IMR-90 (cell line): ENCODE results near the gene OSBPL1A. TPM values are rescaled to one million over a fixed set of nuclear protein-coding genes. Genes with fewer than 3 reads are reported as not detected.

Source experiments
- ATAC-seq: fragments of 200-7000 bp; cut with Tn5 transposase; 2 replicates; pipeline ENCODE4 v1.9.1; 2020; ENCODE audit warnings: low read depth, mild to moderate bottlenecking, moderate library complexity
- BruUV-seq: library from RNA; stranded (reverse); fragments of 400-500 nt; replicated peaks from 2 replicates; lab custom pipeline; 2021; lab: Mats Ljungman, UMichigan
- CTCF ChIA-PET: fragments of 300-600 bp; formaldehyde crosslinking; extraction: SDS; loops from one replicate; lab custom pipeline; 2021; ENCODE audit warnings: antibody characterized with exemption; lab: Yijun Ruan, JAX
- POLR2A ChIA-PET: fragments of 300-600 bp; sonication (Branson Sonifier 250); formaldehyde crosslinking; loops from one replicate; lab custom pipeline; 2022; ENCODE audit warnings: antibody characterized with exemption; ENCODE audit not compliant: unreplicated experiment; lab: Charles Lee
- DNase-seq: peaks from one replicate; pipeline ENCODE4 v3.0.0; 2013
- H2AFZ ChIP-seq: replicated peaks from 2 replicates; pipeline ENCODE3; 2013; ENCODE audit warnings: low read length, mild to moderate bottlenecking; ENCODE audit not compliant: poor library complexity
- H2AK5ac ChIP-seq: 2 replicates; pipeline ENCODE4 v1.6.1; 2013; ENCODE audit warnings: low read depth, low read length, inconsistent platforms
- H2AK9ac ChIP-seq: replicated peaks from 2 replicates; pipeline ENCODE3; 2013; ENCODE audit warnings: mild to moderate bottlenecking, low read depth, low read length, moderate library complexity; ENCODE audit not compliant: poor library complexity
- H2BK120ac ChIP-seq: 2 replicates; pipeline ENCODE4 v1.6.1; 2013; ENCODE audit warnings: low read depth, low read length, inconsistent platforms
- H2BK15ac ChIP-seq: 3 replicates; pipeline ENCODE4 v1.6.1; 2013; ENCODE audit warnings: low read depth, low read length, inconsistent platforms
- H2BK20ac ChIP-seq: 2 replicates; pipeline ENCODE4 v1.6.1; 2013; ENCODE audit warnings: low read depth, mild to moderate bottlenecking, inconsistent platforms, low read length, moderate library complexity
- H2BK5ac ChIP-seq: 2 replicates; pipeline ENCODE4 v1.6.1; 2013; ENCODE audit warnings: mild to moderate bottlenecking, low read depth, low read length, inconsistent platforms; ENCODE audit not compliant: poor library complexity, severe bottlenecking
- H3K14ac ChIP-seq: replicated peaks from 2 replicates; pipeline ENCODE4 v1.6.1; 2013; ENCODE audit warnings: low read depth, low read length, inconsistent platforms
- H3K18ac ChIP-seq: 2 replicates; pipeline ENCODE4 v1.6.1; 2013; ENCODE audit warnings: low read depth, low read length, control low read depth
- H3K23ac ChIP-seq: 2 replicates; pipeline ENCODE4 v1.6.1; 2013; ENCODE audit warnings: low read depth, low read length, inconsistent platforms
- H3K27ac ChIP-seq: 2 replicates; pipeline ENCODE4 v1.5.1; 2013; ENCODE audit warnings: mild to moderate bottlenecking, control low read depth, low read length; ENCODE audit not compliant: insufficient read depth
- H3K27me3 ChIP-seq: 2 replicates; pipeline ENCODE4 v1.6.1; 2013; ENCODE audit warnings: low read length; ENCODE audit not compliant: control insufficient read depth, insufficient read depth
- H3K36me3 ChIP-seq: 2 replicates; pipeline ENCODE4 v1.6.1; 2013; ENCODE audit warnings: low read length, mixed read lengths; ENCODE audit not compliant: control insufficient read depth, insufficient read depth
- H3K4ac ChIP-seq: 2 replicates; pipeline ENCODE4 v1.6.1; 2013; ENCODE audit warnings: low read depth, low read length, inconsistent platforms
- H3K4me1 ChIP-seq: 2 replicates; pipeline ENCODE4 v1.6.1; 2013; ENCODE audit warnings: low read length, mixed read lengths; ENCODE audit not compliant: control insufficient read depth, insufficient read depth
- H3K4me2 ChIP-seq: 2 replicates; pipeline ENCODE4 v1.6.1; 2013; ENCODE audit warnings: low read depth, mild to moderate bottlenecking, control low read depth, low read length, moderate library complexity
- H3K4me3 ChIP-seq: 2 replicates; pipeline ENCODE4 v1.5.1; 2013; ENCODE audit warnings: low read depth, mild to moderate bottlenecking, control low read depth, low read length, moderate library complexity; ENCODE audit not compliant: insufficient read depth
- H3K56ac ChIP-seq: 2 replicates; pipeline ENCODE4 v1.6.1; 2013; ENCODE audit warnings: low read length, inconsistent platforms; ENCODE audit not compliant: insufficient read depth; ENCODE audit errors: extremely low read depth
- H3K79me1 ChIP-seq, 2 experiments: 2 replicates each; pipeline ENCODE4 v1.6.1; 2013; ENCODE audit warnings: low read length in 2 of 2, inconsistent platforms in 1 of 2, low read depth in 1 of 2
- H3K9ac ChIP-seq: 2 replicates; pipeline ENCODE4 v1.6.1; 2013; ENCODE audit warnings: low read depth, low read length, control low read depth
- H3K9me1 ChIP-seq: 2 replicates; pipeline ENCODE4 v1.6.1; 2013; ENCODE audit warnings: low read length, inconsistent platforms; ENCODE audit not compliant: insufficient read depth
- H3K9me3 ChIP-seq: 2 replicates; pipeline ENCODE4 v1.6.1; 2013; ENCODE audit warnings: low read length; ENCODE audit not compliant: control insufficient read depth, insufficient read depth
- H4K20me1 ChIP-seq: 2 replicates; pipeline ENCODE4 v1.6.1; 2013; ENCODE audit warnings: low read length, inconsistent platforms; ENCODE audit not compliant: insufficient read depth
- H4K5ac ChIP-seq: 2 replicates; pipeline ENCODE4 v1.6.1; 2013; ENCODE audit warnings: mild to moderate bottlenecking, low read depth, low read length, control low read depth
- H4K8ac ChIP-seq, 2 experiments: 2 replicates each; pipeline ENCODE4 v1.6.1; 2013; ENCODE audit warnings: low read depth in 2 of 2, low read length in 2 of 2, control low read depth in 1 of 2, inconsistent platforms in 1 of 2
- H4K91ac ChIP-seq: 2 replicates; pipeline ENCODE4 v1.6.1; 2013; ENCODE audit warnings: low read depth, low read length, inconsistent platforms; ENCODE audit not compliant: insufficient read depth
- BHLHE40 ChIP-seq: fragments of 150-350 bp; IDR thresholded peaks from 2 replicates; pipeline ENCODE4 v1.6.1; 2016; ENCODE audit warnings: mild to moderate bottlenecking, low read depth, low read length
- CEBPB ChIP-seq: IDR thresholded peaks from 2 replicates; pipeline ENCODE4 v1.6.1; 2012; ENCODE audit warnings: low read depth, low read length, improper control_type of control experiment
- MAZ ChIP-seq: IDR thresholded peaks from 2 replicates; pipeline ENCODE4 v1.6.1; 2012; ENCODE audit warnings: low read depth, mild to moderate bottlenecking, low read length, improper control_type of control experiment, moderate library complexity, borderline replicate concordance
- MXI1 ChIP-seq: IDR thresholded peaks from 2 replicates; pipeline ENCODE4 v1.6.1; 2012; ENCODE audit warnings: low read depth, mild to moderate bottlenecking, low read length, moderate library complexity, borderline replicate concordance
- RFX5 ChIP-seq: IDR thresholded peaks from 2 replicates; pipeline ENCODE4 v1.8.0; 2012; ENCODE audit warnings: low read depth, mild to moderate bottlenecking, low read length, moderate library complexity
- SMC3 ChIP-seq: fragments of 150-350 bp; IDR thresholded peaks from 2 replicates; pipeline ENCODE4 v1.6.1; 2016; ENCODE audit warnings: low read depth, mild to moderate bottlenecking, antibody characterized with exemption, low read length, moderate library complexity
- WGBS, 2 experiments: methylation state at CpG; one replicate each; pipeline versions ENCODE4 v1.1.5 to v1.1.7; 2013; ENCODE audit warnings: missing lambda C conversion rate in 2 of 2; ENCODE audit not compliant: insufficient read length in 1 of 2; ENCODE audit errors: extremely low coverage in 2 of 2; 5-methylcytosine and 5-hydroxymethylcytosine counted together
- dilution Hi-C: fragments of 300-500 bp; cut with HindIII; formaldehyde crosslinking; loops from one replicate; pipeline ENCODE4 v1.14.3; 2018; ENCODE audit warnings: low sequenced_read_pairs; ENCODE audit not compliant: unreplicated experiment
- in situ Hi-C: fragments of 300-500 bp; cut with MboI; formaldehyde crosslinking; loops from 3 replicates; pipeline ENCODE4 v1.14.3; 2019; ENCODE audit warnings: low sequenced_read_pairs, inconsistent platforms, mixed read lengths
- intact Hi-C: fragments of 100-400 bp; cut with micrococcal nuclease; formaldehyde crosslinking; loops from 2 replicates; pipeline ENCODE4 v1.10.0; 2022
- polyA plus RNA-seq, 3 experiments: library from polyadenylated mRNA; depleted of rRNA; stranded (reverse); fragments of >200 nt; gene quantifications; 2 replicates each; pipeline ENCODE4 v1.2.3, GENCODE V29; 2012; ENCODE audit warnings: low replicate concordance in 1 of 3
- total RNA-seq: library from RNA; depleted of rRNA; stranded (reverse); fragments of >200 nt; gene quantifications from 2 replicates; pipeline ENCODE4 v1.2.3, GENCODE V29; 2012
- TF ChIP-seq, protein P1 (sequence below): fragments of 150-350 bp; IDR thresholded peaks from 2 replicates; pipeline ENCODE4 v1.6.1; 2017; ENCODE audit warnings: mild to moderate bottlenecking, antibody characterized with exemption, low read length, low read depth

OSBPL1A gene
- total and polyA plus RNA-seq, 2 of the 4 experiments (the other 2 are of a cell fraction), result 29.4 to 70.4 TPM

DNA sequence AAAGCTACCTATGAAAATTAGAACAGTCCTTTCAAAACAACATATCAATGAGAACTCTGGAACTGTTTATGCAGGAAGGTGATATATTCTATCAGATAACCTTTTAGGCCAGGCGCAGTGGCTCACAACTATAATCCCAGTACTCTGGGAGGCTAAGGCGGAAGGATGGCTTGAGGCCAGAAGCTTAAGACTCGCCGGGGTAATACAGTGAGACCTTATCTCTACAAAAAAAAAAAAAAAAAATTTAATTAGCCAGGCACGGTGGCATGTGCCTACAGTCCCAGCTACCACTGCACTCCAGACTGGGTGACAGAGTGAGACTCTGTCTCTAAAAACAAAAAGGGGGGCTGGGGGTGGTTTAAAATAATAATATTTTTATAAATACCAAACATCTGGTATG, 77.9 kb downstream of the OSBPL1A start:
- DNase-seq (no peak), ATAC-seq (no peak)
- Histone ChIP-seq H3K14ac (no peak overlapping the region), H3K4ac (no peak overlapping the region), H2BK20ac (no peak overlapping the region), H3K79me1 (no peaks in the 10 kb centered on the region), H3K27ac (no peak overlapping the region), H3K9ac (no peak overlapping the region), H3K23ac (no peak overlapping the region), H2BK5ac (no peak overlapping the region), H2AFZ (no peak overlapping the region), H3K4me2 (no peak overlapping the region), H4K5ac (no peak overlapping the region), H3K9me1 (peaks cover 3% of the 10 kb centered on the region; the same call in 1 of the 2 replicates), H3K56ac (no peak overlapping the region), H4K20me1 (no peaks in the 10 kb centered on the region), H2BK15ac (no peak overlapping the region), H3K36me3 (no peaks in the 10 kb centered on the region), H3K27me3 (no peaks in the 10 kb centered on the region), H4K8ac (no peak overlapping the region), H2BK120ac (no peak overlapping the region), H3K9me3 (no peaks in the 10 kb centered on the region), H3K4me1 (peaks cover 2% of the 10 kb centered on the region), H3K18ac (no peak overlapping the region), H2AK5ac (no peak overlapping the region), H2AK9ac (no peak overlapping the region), H4K91ac (no peak overlapping the region), H3K4me3 (no peak overlapping the region)
- TF ChIP-seq BHLHE40 (no peak), CEBPB (no peak), RFX5 (no peak), MXI1 (no peak), SMC3 (no peak), MAZ (no peak)
- TF ChIP-seq, protein P1, sequence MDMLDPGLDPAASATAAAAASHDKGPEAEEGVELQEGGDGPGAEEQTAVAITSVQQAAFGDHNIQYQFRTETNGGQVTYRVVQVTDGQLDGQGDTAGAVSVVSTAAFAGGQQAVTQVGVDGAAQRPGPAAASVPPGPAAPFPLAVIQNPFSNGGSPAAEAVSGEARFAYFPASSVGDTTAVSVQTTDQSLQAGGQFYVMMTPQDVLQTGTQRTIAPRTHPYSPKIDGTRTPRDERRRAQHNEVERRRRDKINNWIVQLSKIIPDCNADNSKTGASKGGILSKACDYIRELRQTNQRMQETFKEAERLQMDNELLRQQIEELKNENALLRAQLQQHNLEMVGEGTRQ, result no peak
- intact Hi-C loops (loop anchor here (5.0 kb wide), 1 partner anchor 47 kb away; no protein-coding TSS in a partner anchor), dilution Hi-C loops (no loop called here), in situ Hi-C loops (no loop called here)
- no TSS peak for BruUV-seq
- POLR2A ChIA-PET, result no interaction called here
- CTCF ChIA-PET, result no interaction called here
- no CpG with 5 or more reads among the region's 5 CpGs for WGBS, 2 experiments
